GM23338 (cell line): ENCODE results near the gene TASL.

Source experiments
- JUNB ChIP-seq: IDR thresholded peaks from one replicate; pipeline ENCODE4 v1.6.1; 2016; ENCODE audit warnings: antibody characterized with exemption; ENCODE audit not compliant: unreplicated experiment
- NANOG ChIP-seq: IDR thresholded peaks from 2 replicates; pipeline ENCODE4 v1.6.1; 2016; ENCODE audit warnings: antibody characterized with exemption, borderline replicate concordance

GRCh38 chrX:30572004-30572403 is 5.6 kb downstream of the TASL start:
- no peak for TF ChIP-seq JUNB
- no peak for TF ChIP-seq NANOG
